ENCODE measurements around the gene PRDM16.

DNA sequence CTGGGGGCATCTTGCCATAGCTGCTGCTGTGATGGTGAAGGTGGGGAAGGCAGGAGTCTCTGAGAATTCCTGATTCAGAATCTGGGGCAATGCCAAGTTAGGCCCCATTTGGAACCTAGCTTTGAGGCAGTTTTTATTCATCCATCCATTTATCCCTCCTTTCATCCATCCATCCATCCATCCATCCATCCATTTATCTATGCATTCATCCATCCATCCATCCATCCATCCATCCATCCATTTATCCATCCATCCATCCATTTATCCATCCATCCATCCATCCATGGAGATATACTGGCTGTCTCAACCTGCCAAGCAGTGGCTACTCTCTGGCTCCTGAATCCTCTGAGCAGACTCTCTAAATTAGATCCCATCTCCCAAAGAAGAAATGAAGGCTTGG, 83.1 kb downstream of the PRDM16 start:
- TF ChIP-seq, protein P1, sequence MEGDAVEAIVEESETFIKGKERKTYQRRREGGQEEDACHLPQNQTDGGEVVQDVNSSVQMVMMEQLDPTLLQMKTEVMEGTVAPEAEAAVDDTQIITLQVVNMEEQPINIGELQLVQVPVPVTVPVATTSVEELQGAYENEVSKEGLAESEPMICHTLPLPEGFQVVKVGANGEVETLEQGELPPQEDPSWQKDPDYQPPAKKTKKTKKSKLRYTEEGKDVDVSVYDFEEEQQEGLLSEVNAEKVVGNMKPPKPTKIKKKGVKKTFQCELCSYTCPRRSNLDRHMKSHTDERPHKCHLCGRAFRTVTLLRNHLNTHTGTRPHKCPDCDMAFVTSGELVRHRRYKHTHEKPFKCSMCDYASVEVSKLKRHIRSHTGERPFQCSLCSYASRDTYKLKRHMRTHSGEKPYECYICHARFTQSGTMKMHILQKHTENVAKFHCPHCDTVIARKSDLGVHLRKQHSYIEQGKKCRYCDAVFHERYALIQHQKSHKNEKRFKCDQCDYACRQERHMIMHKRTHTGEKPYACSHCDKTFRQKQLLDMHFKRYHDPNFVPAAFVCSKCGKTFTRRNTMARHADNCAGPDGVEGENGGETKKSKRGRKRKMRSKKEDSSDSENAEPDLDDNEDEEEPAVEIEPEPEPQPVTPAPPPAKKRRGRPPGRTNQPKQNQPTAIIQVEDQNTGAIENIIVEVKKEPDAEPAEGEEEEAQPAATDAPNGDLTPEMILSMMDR (conservative IDR thresholded peaks at IDR 0.05; ENCODE audit: low read length): no peak
- TF ChIP-seq EZH2phosphoT487 (IDR thresholded peaks at IDR 0.05; ENCODE audit: borderline replicate concordance): no peak
